Fibroblast of lung (primary cell): ENCODE data around the gene PRPF4. TPM values are rescaled to one million over a fixed set of nuclear protein-coding genes. Genes with fewer than 3 reads are reported as not detected.

ENCODE experiments used
- polyA plus RNA-seq, 2 donors: library from polyadenylated mRNA; depleted of rRNA in 1 of 2; stranded (reverse) in 1 of 2; unstranded in 1 of 2; fragments of >200 nt; gene quantifications; 2 replicates each; pipeline ENCODE4 v1.2.1, GENCODE V29; 2011 to 2012; ENCODE audit warnings: missing spikeins in 1 of 2
- total RNA-seq: library from RNA; depleted of rRNA; stranded (reverse); fragments of >200 nt; gene quantifications from 2 replicates; pipeline ENCODE4 v1.2.1, GENCODE V29; 2014

PRPF4 gene
- total and polyA plus RNA-seq, 2 donors (not counting 1 experiment from before 2014, with no cell fraction given): 19.5 to 25.1 TPM

Other genes starting within 250 kb of the PRPF4 start
- 2.8 and 5.1 TPM in 2 replicates for gene ZFP37, start 218.9 kb upstream of the PRPF4 start, total RNA-seq
- 1.4 and 1.5 TPM in 2 replicates for gene ZFP37, start 218.9 kb upstream of the PRPF4 start, polyA plus RNA-seq
- 12.6 and 17.8 TPM in 2 replicates for gene SLC31A2, start 124.7 kb upstream of the PRPF4 start, total RNA-seq
- gene SLC31A2, start 124.7 kb upstream of the PRPF4 start, polyA plus RNA-seq: 15.7 and 17.8 TPM in 2 replicates
- gene FKBP15, start 54.4 kb upstream of the PRPF4 start, total RNA-seq: 12.8 and 21.0 TPM in 2 replicates
- 25.3 and 28.8 TPM in 2 replicates for gene FKBP15, start 54.4 kb upstream of the PRPF4 start, polyA plus RNA-seq
- 31.1 and 44.4 TPM in 2 replicates for gene SLC31A1, start 54.1 kb upstream of the PRPF4 start, total RNA-seq
- 33.0 and 40.9 TPM in 2 replicates for gene SLC31A1, start 54.1 kb upstream of the PRPF4 start, polyA plus RNA-seq
- 33.9 and 48.0 TPM in 2 replicates for gene CDC26, start 86 bp upstream of the PRPF4 start, total RNA-seq
- 59.9 and 63.2 TPM in 2 replicates for gene CDC26, start 86 bp upstream of the PRPF4 start, polyA plus RNA-seq
- not detected in 2 replicates for gene RNF183, start 27.7 kb downstream of the PRPF4 start, total RNA-seq
- not detected in 2 replicates for gene RNF183, start 27.7 kb downstream of the PRPF4 start, polyA plus RNA-seq
- gene WDR31, start 64.6 kb downstream of the PRPF4 start, total RNA-seq: 3.1 and 4.0 TPM in 2 replicates
- gene WDR31, start 64.6 kb downstream of the PRPF4 start, polyA plus RNA-seq: 1.2 and 1.6 TPM in 2 replicates
- not detected in 2 replicates for gene BSPRY, start 73.9 kb downstream of the PRPF4 start, total RNA-seq
- not detected in 2 replicates for gene BSPRY, start 73.9 kb downstream of the PRPF4 start, polyA plus RNA-seq
- gene HDHD3, start 101.3 kb downstream of the PRPF4 start, total RNA-seq: 11.0 and 14.2 TPM in 2 replicates
- 4.1 and 6.5 TPM in 2 replicates for gene HDHD3, start 101.3 kb downstream of the PRPF4 start, polyA plus RNA-seq
- gene ALAD, start 125.6 kb downstream of the PRPF4 start, total RNA-seq: 22.6 and 42.1 TPM in 2 replicates
- 13.1 and 14.0 TPM in 2 replicates for gene ALAD, start 125.6 kb downstream of the PRPF4 start, polyA plus RNA-seq
- 17.3 and 22.6 TPM in 2 replicates for gene POLE3, start 135.0 kb downstream of the PRPF4 start, total RNA-seq
- gene POLE3, start 135.0 kb downstream of the PRPF4 start, polyA plus RNA-seq: 45.9 and 68.5 TPM in 2 replicates
- 0.50 and 0.51 TPM in 2 replicates for gene C9orf43, start 135.1 kb downstream of the PRPF4 start, total RNA-seq
- 0.25 and 0.61 TPM in 2 replicates for gene C9orf43, start 135.1 kb downstream of the PRPF4 start, polyA plus RNA-seq
- gene RGS3, start 188.1 kb downstream of the PRPF4 start, total RNA-seq: 49.8 and 74.3 TPM in 2 replicates
- 48.1 and 58.4 TPM in 2 replicates for gene RGS3, start 188.1 kb downstream of the PRPF4 start, polyA plus RNA-seq